ENCODE measurements around the gene MBOAT2. TPM values are rescaled to one million over a fixed set of nuclear protein-coding genes. Genes with fewer than 3 reads are reported as not detected.

MBOAT2 gene
- total RNA-seq, 2 donors from 2014 or later, result 2.7 to 8.0 TPM

GRCh38 chr2:8993902-8994278, 9.6 kb downstream of the MBOAT2 start:
- no peaks in the 10 kb centered on the region for H3K36me3 Mint-ChIP-seq
- no peaks in the 10 kb centered on the region for H3K9me3 Mint-ChIP-seq
- peaks cover 9% of the 10 kb centered on the region in 2 donors for H3K27me3 Mint-ChIP-seq
- H3K4me1 Mint-ChIP-seq (ENCODE audit: low read depth in 2 of 2), result no peaks in the 10 kb centered on the region
- no peak overlapping the region for H3K27ac Mint-ChIP-seq
- DNase-seq (ENCODE audit: low spot score) (no peak), ATAC-seq (no peak)
- no peak overlapping the region for H3K4me3 Mint-ChIP-seq

GRCh38 chr2:8993196-8993901, 10.1 kb downstream of the MBOAT2 start:
- H3K27me3 Mint-ChIP-seq, result peaks cover 9% of the 10 kb centered on the region in 2 donors
- no peak for ATAC-seq
- H3K4me3 Mint-ChIP-seq, result no peak overlapping the region
- H3K36me3 Mint-ChIP-seq, result no peaks in the 10 kb centered on the region
- no peaks in the 10 kb centered on the region for H3K9me3 Mint-ChIP-seq
- no peaks in the 10 kb centered on the region for H3K4me1 Mint-ChIP-seq (ENCODE audit: low read depth in 2 of 2)
- no peak for DNase-seq (ENCODE audit: low spot score)
- H3K27ac Mint-ChIP-seq, result no peak overlapping the region

- ATAC-seq (no peak), DNase-seq (ENCODE audit: low spot score) (no peak)
- Mint-ChIP-seq H3K27ac (no peak overlapping the region), H3K36me3 (no peaks in the 10 kb centered on the region), H3K4me3 (no peak overlapping the region), H3K27me3 (peaks cover 9% of the 10 kb centered on the region in 2 donors), H3K4me1 (ENCODE audit: low read depth in 2 of 2) (no peaks in the 10 kb centered on the region), H3K9me3 (no peaks in the 10 kb centered on the region)
Measured at GRCh38 chr2:8992643-8993042, 10.8 kb downstream of the MBOAT2 start.

- no peak for ATAC-seq
- H3K4me1 Mint-ChIP-seq (ENCODE audit: low read depth in 2 of 2), result peaks cover 0 to 4% of the 10 kb centered on the region in 2 donors
- H3K27ac Mint-ChIP-seq, result no peak overlapping the region
- H3K36me3 Mint-ChIP-seq, result no peaks in the 10 kb centered on the region
- H3K4me3 Mint-ChIP-seq, result no peak overlapping the region
- H3K27me3 Mint-ChIP-seq, result peaks cover 8 to 9% of the 10 kb centered on the region in 2 donors
- H3K9me3 Mint-ChIP-seq, result no peaks in the 10 kb centered on the region
- DNase-seq (ENCODE audit: low spot score), result no peak
Measured at GRCh38 chr2:8989536-8990079, 13.9 kb downstream of the MBOAT2 start.

GRCh38 chr2:8987410-8987809, 16.1 kb downstream of the MBOAT2 start:
- Mint-ChIP-seq H3K27ac (no peak overlapping the region), H3K27me3 (peaks cover 9% of the 10 kb centered on the region in 2 donors), H3K9me3 (no peaks in the 10 kb centered on the region), H3K36me3 (no peaks in the 10 kb centered on the region), H3K4me3 (no peak overlapping the region), H3K4me1 (ENCODE audit: low read depth in 2 of 2) (peaks cover 0 to 4% of the 10 kb centered on the region in 2 donors)
- ATAC-seq, result no peak
- no peak for DNase-seq (ENCODE audit: low spot score)

- Mint-ChIP-seq H3K4me3 (no peak overlapping the region), H3K36me3 (no peaks in the 10 kb centered on the region), H3K27ac (no peak overlapping the region), H3K4me1 (ENCODE audit: low read depth in 2 of 2) (peaks cover 0 to 4% of the 10 kb centered on the region in 2 donors), H3K9me3 (no peaks in the 10 kb centered on the region), H3K27me3 (peaks cover 1 to 7% of the 10 kb centered on the region in 2 donors)
- DNase-seq (ENCODE audit: low spot score), result no peak
- no peak for ATAC-seq
Measured at GRCh38 chr2:8986327-8986976, 17.0 kb downstream of the MBOAT2 start.

- Mint-ChIP-seq H3K27me3 (peaks cover 0 to 5% of the 10 kb centered on the region in 2 donors), H3K4me1 (ENCODE audit: low read depth in 2 of 2) (peaks cover 0 to 4% of the 10 kb centered on the region in 2 donors), H3K4me3 (no peak overlapping the region), H3K27ac (no peak overlapping the region), H3K9me3 (no peaks in the 10 kb centered on the region), H3K36me3 (no peaks in the 10 kb centered on the region)
- no peak for ATAC-seq
- no peak for DNase-seq (ENCODE audit: low spot score)
Measured at GRCh38 chr2:8985561-8986326, 17.7 kb downstream of the MBOAT2 start.

- DNase-seq (ENCODE audit: low spot score) (no peak), ATAC-seq (no peak)
- Mint-ChIP-seq H3K4me3 (no peak overlapping the region), H3K9me3 (no peaks in the 10 kb centered on the region), H3K27me3 (peaks cover 0 to 5% of the 10 kb centered on the region in 2 donors), H3K36me3 (no peaks in the 10 kb centered on the region), H3K27ac (no peak overlapping the region), H3K4me1 (ENCODE audit: low read depth in 2 of 2) (peaks cover 0 to 4% of the 10 kb centered on the region in 2 donors)
Measured at GRCh38 chr2:8984855-8985254, 18.6 kb downstream of the MBOAT2 start.

GRCh38 chr2:8984157-8984556, 19.3 kb downstream of the MBOAT2 start:
- ATAC-seq (no peak), DNase-seq (ENCODE audit: low spot score) (no peak)
- Mint-ChIP-seq H3K27ac (no peak overlapping the region), H3K36me3 (no peaks in the 10 kb centered on the region), H3K4me3 (no peak overlapping the region), H3K9me3 (no peaks in the 10 kb centered on the region), H3K27me3 (peaks cover 0 to 5% of the 10 kb centered on the region in 2 donors), H3K4me1 (ENCODE audit: low read depth in 2 of 2) (peaks cover 0 to 4% of the 10 kb centered on the region in 2 donors)

GRCh38 chr2:8983571-8983970, 19.9 kb downstream of the MBOAT2 start:
- Mint-ChIP-seq H3K9me3 (no peaks in the 10 kb centered on the region), H3K4me3 (no peak overlapping the region), H3K27ac (no peak overlapping the region), H3K4me1 (ENCODE audit: low read depth in 2 of 2) (peaks cover 0 to 4% of the 10 kb centered on the region in 2 donors), H3K27me3 (peaks cover 0 to 5% of the 10 kb centered on the region in 2 donors), H3K36me3 (no peaks in the 10 kb centered on the region)
- no peak for DNase-seq (ENCODE audit: low spot score)
- ATAC-seq, result no peak

GRCh38 chr2:8981876-8982275, 21.6 kb downstream of the MBOAT2 start:
- Mint-ChIP-seq H3K27ac (no peak overlapping the region), H3K27me3 (peaks cover 0 to 5% of the 10 kb centered on the region in 2 donors), H3K9me3 (no peaks in the 10 kb centered on the region), H3K4me3 (no peak overlapping the region), H3K36me3 (no peaks in the 10 kb centered on the region), H3K4me1 (ENCODE audit: low read depth in 2 of 2) (peaks cover 0 to 4% of the 10 kb centered on the region in 2 donors)
- no peak for ATAC-seq
- no peak for DNase-seq (ENCODE audit: low spot score)

- H3K4me1 Mint-ChIP-seq (ENCODE audit: low read depth in 2 of 2), result no peaks in the 10 kb centered on the region
- no peaks in the 10 kb centered on the region for H3K9me3 Mint-ChIP-seq
- DNase-seq (ENCODE audit: low spot score), result no peak
- H3K27ac Mint-ChIP-seq, result no peak overlapping the region
- H3K36me3 Mint-ChIP-seq, result no peaks in the 10 kb centered on the region
- ATAC-seq, result no peak
- no peak overlapping the region for H3K4me3 Mint-ChIP-seq
- peaks cover 0 to 2% of the 10 kb centered on the region in 2 donors for H3K27me3 Mint-ChIP-seq
Measured at GRCh38 chr2:8980096-8980495, 23.4 kb downstream of the MBOAT2 start.

GRCh38 chr2:8977758-8978157, 25.7 kb downstream of the MBOAT2 start:
- Mint-ChIP-seq H3K9me3 (no peaks in the 10 kb centered on the region), H3K36me3 (no peaks in the 10 kb centered on the region), H3K27me3 (peaks cover 0 to 2% of the 10 kb centered on the region in 2 donors), H3K27ac (no peak overlapping the region), H3K4me1 (ENCODE audit: low read depth in 2 of 2) (no peaks in the 10 kb centered on the region), H3K4me3 (no peak overlapping the region)
- DNase-seq (ENCODE audit: low spot score), result no peak
- ATAC-seq, result no peak
